DND-41 (cell line): ENCODE measurements around the gene FBXO10.
"Not testable (repeated sequence)": the region's sequence is repeated elsewhere in the genome, so short reads cannot be mapped to it uniquely, and the experiment has no call there.

ENCODE experiments used
- CTCF ChIP-seq: IDR thresholded peaks from 2 replicates; pipeline ENCODE4 v1.5.1; 2012; ENCODE audit warnings: borderline replicate concordance, low read length, moderate library complexity, mild to moderate bottlenecking; ENCODE audit not compliant: poor library complexity, severe bottlenecking; ENCODE audit errors: extremely low read depth
- EZH2 ChIP-seq: IDR thresholded peaks from 3 replicates; pipeline ENCODE4 v1.6.1; 2012; ENCODE audit warnings: borderline replicate concordance, low read depth, mild to moderate bottlenecking, moderate library complexity, low read length, inconsistent platforms; ENCODE audit not compliant: severe bottlenecking

GRCh38 chr9:37510053-37510452, 66.1 kb downstream of the FBXO10 start:
- TF ChIP-seq CTCF, EZH2: not testable (repeated sequence)
